ENCODE measurements around the gene ZDHHC1.
"Not testable (repeated sequence)": the region's sequence is repeated elsewhere in the genome, so short reads cannot be mapped to it uniquely, and the experiment has no call there.

The ZDHHC1 gene

GRCh38 chr16:67392301-67393059 lies 23.8 kb downstream of the ZDHHC1 start:
- H3K4me1 Mint-ChIP-seq (ENCODE audit: low read depth), result peaks cover 8% of the 10 kb centered on the region
- no peak overlapping the region for H3K27ac Mint-ChIP-seq

GRCh38 chr16:67391424-67392300 lies 24.6 kb downstream of the ZDHHC1 start:
- Mint-ChIP-seq H3K4me3 (no peak overlapping the region), H3K4me1 (ENCODE audit: low read depth) (peaks cover 8% of the 10 kb centered on the region), H3K9me3 (no peaks in the 10 kb centered on the region), H3K36me3 (ENCODE audit: low read depth) (no peaks in the 10 kb centered on the region), H3K27me3 (ENCODE audit: low read depth) (peaks cover 41% of the 10 kb centered on the region), H3K27ac (no peak overlapping the region)

More at GRCh38 chr16:67392301-67393059, 23.8 kb downstream of the ZDHHC1 start:
- H3K4me3 Mint-ChIP-seq, result no peak overlapping the region
- H3K27me3 Mint-ChIP-seq (ENCODE audit: low read depth), result peaks cover 41% of the 10 kb centered on the region
- H3K36me3 Mint-ChIP-seq (ENCODE audit: low read depth), result no peaks in the 10 kb centered on the region
- no peaks in the 10 kb centered on the region for H3K9me3 Mint-ChIP-seq

GRCh38 chr16:67390816-67391423 lies 25.4 kb downstream of the ZDHHC1 start:
- H3K36me3 Mint-ChIP-seq (ENCODE audit: low read depth), result no peaks in the 10 kb centered on the region
- H3K9me3 Mint-ChIP-seq, result no peaks in the 10 kb centered on the region
- no peak overlapping the region for H3K27ac Mint-ChIP-seq
- H3K4me3 Mint-ChIP-seq, result no peak overlapping the region
- peaks cover 8% of the 10 kb centered on the region for H3K4me1 Mint-ChIP-seq (ENCODE audit: low read depth)
- peaks cover 47% of the 10 kb centered on the region for H3K27me3 Mint-ChIP-seq (ENCODE audit: low read depth)

- no peak overlapping the region for H3K27ac Mint-ChIP-seq
- H3K9me3 Mint-ChIP-seq, result no peaks in the 10 kb centered on the region
- H3K4me1 Mint-ChIP-seq (ENCODE audit: low read depth), result peaks cover 4% of the 10 kb centered on the region
- H3K27me3 Mint-ChIP-seq (ENCODE audit: low read depth), result peaks cover 47% of the 10 kb centered on the region
- no peak overlapping the region for H3K4me3 Mint-ChIP-seq
- no peaks in the 10 kb centered on the region for H3K36me3 Mint-ChIP-seq (ENCODE audit: low read depth)
Measured at GRCh38 chr16:67389911-67390815, 26.1 kb downstream of the ZDHHC1 start.

GRCh38 chr16:67388591-67388990 lies 27.7 kb downstream of the ZDHHC1 start:
- Mint-ChIP-seq H3K27ac (no peak overlapping the region), H3K4me3 (no peak overlapping the region), H3K4me1 (ENCODE audit: low read depth) (no peaks in the 10 kb centered on the region)

GRCh38 chr16:67388191-67388590 lies 28.1 kb downstream of the ZDHHC1 start:
- H3K27me3 Mint-ChIP-seq (ENCODE audit: low read depth), result peaks cover 38% of the 10 kb centered on the region
- no peaks in the 10 kb centered on the region for H3K36me3 Mint-ChIP-seq (ENCODE audit: low read depth)
- H3K9me3 Mint-ChIP-seq, result no peaks in the 10 kb centered on the region
- no peaks in the 10 kb centered on the region for H3K4me1 Mint-ChIP-seq (ENCODE audit: low read depth)
- H3K4me3 Mint-ChIP-seq, result no peak overlapping the region
- no peak overlapping the region for H3K27ac Mint-ChIP-seq

More at GRCh38 chr16:67388591-67388990, 27.7 kb downstream of the ZDHHC1 start:
- no peaks in the 10 kb centered on the region for H3K36me3 Mint-ChIP-seq (ENCODE audit: low read depth)
- peaks cover 39% of the 10 kb centered on the region for H3K27me3 Mint-ChIP-seq (ENCODE audit: low read depth)
- H3K9me3 Mint-ChIP-seq, result no peaks in the 10 kb centered on the region

- Mint-ChIP-seq H3K4me1 (ENCODE audit: low read depth) (no peaks in the 10 kb centered on the region), H3K27me3 (ENCODE audit: low read depth) (peaks cover 35% of the 10 kb centered on the region), H3K4me3 (no peak overlapping the region)
Measured at GRCh38 chr16:67387479-67388079, 28.7 kb downstream of the ZDHHC1 start.

GRCh38 chr16:67386861-67387455 lies 29.3 kb downstream of the ZDHHC1 start:
- Mint-ChIP-seq H3K27me3 (ENCODE audit: low read depth) (peaks cover 29% of the 10 kb centered on the region), H3K4me1 (ENCODE audit: low read depth) (no peaks in the 10 kb centered on the region), H3K9me3 (no peaks in the 10 kb centered on the region), H3K4me3 (no peak overlapping the region), H3K27ac (no peak overlapping the region), H3K36me3 (ENCODE audit: low read depth) (no peaks in the 10 kb centered on the region)

More at GRCh38 chr16:67387479-67388079, 28.7 kb downstream of the ZDHHC1 start:
- Mint-ChIP-seq H3K36me3 (ENCODE audit: low read depth) (no peaks in the 10 kb centered on the region), H3K27ac (no peak overlapping the region), H3K9me3 (no peaks in the 10 kb centered on the region)

- Mint-ChIP-seq H3K9me3 (no peaks in the 10 kb centered on the region), H3K4me3 (no peak overlapping the region), H3K27ac (no peak overlapping the region), H3K27me3 (ENCODE audit: low read depth) (peaks cover 18% of the 10 kb centered on the region), H3K36me3 (ENCODE audit: low read depth) (no peaks in the 10 kb centered on the region), H3K4me1 (ENCODE audit: low read depth) (no peaks in the 10 kb centered on the region)
Measured at GRCh38 chr16:67384778-67385510, 31.3 kb downstream of the ZDHHC1 start.

GRCh38 chr16:67383284-67383683 lies 33.0 kb downstream of the ZDHHC1 start:
- no peaks in the 10 kb centered on the region for H3K36me3 Mint-ChIP-seq (ENCODE audit: low read depth)
- no peaks in the 10 kb centered on the region for H3K9me3 Mint-ChIP-seq
- H3K4me3 Mint-ChIP-seq, result no peak overlapping the region
- H3K4me1 Mint-ChIP-seq (ENCODE audit: low read depth), result no peaks in the 10 kb centered on the region
- H3K27me3 Mint-ChIP-seq (ENCODE audit: low read depth), result peaks cover 18% of the 10 kb centered on the region
- H3K27ac Mint-ChIP-seq, result no peak overlapping the region

GRCh38 chr16:67378642-67379041 lies 37.6 kb downstream of the ZDHHC1 start:
- no peaks in the 10 kb centered on the region for H3K36me3 Mint-ChIP-seq (ENCODE audit: low read depth)
- no peaks in the 10 kb centered on the region for H3K9me3 Mint-ChIP-seq
- H3K27ac Mint-ChIP-seq, result no peak overlapping the region
- H3K4me3 Mint-ChIP-seq, result no peak overlapping the region
- H3K27me3 Mint-ChIP-seq (ENCODE audit: low read depth), result peaks cover 4% of the 10 kb centered on the region
- no peaks in the 10 kb centered on the region for H3K4me1 Mint-ChIP-seq (ENCODE audit: low read depth)

GRCh38 chr16:67376012-67376411 lies 40.3 kb downstream of the ZDHHC1 start:
- H3K27ac Mint-ChIP-seq; H3K27me3 Mint-ChIP-seq (ENCODE audit: low read depth); H3K36me3 Mint-ChIP-seq (ENCODE audit: low read depth); H3K9me3 Mint-ChIP-seq; H3K4me3 Mint-ChIP-seq; H3K4me1 Mint-ChIP-seq (ENCODE audit: low read depth): not testable (repeated sequence)

GRCh38 chr16:67372664-67373063 lies 43.6 kb downstream of the ZDHHC1 start:
- Mint-ChIP-seq H3K27me3 (ENCODE audit: low read depth) (peaks cover 6% of the 10 kb centered on the region), H3K9me3 (no peaks in the 10 kb centered on the region), H3K36me3 (ENCODE audit: low read depth) (no peaks in the 10 kb centered on the region), H3K27ac (no peak overlapping the region), H3K4me3 (no peak overlapping the region), H3K4me1 (ENCODE audit: low read depth) (no peaks in the 10 kb centered on the region)

Measured in T-helper 1 cell treated with Interleukin-12 subunit alpha and Interleukin-12 subunit beta and Interleukin-4 antibody, amounts not matched to agents 30 μg/mL and 1 μg/mL, for 36 hours (primary cell).